NCI-H510A treated with DMSO at 0.1 percent for 48 hours (cell line): ENCODE data around the gene PDZD2.

Experiments
- DNase-seq: peaks from one replicate; lab custom pipeline; 2025; lab: John Stamatoyannopoulos, UW

The PDZD2 gene

DNA sequence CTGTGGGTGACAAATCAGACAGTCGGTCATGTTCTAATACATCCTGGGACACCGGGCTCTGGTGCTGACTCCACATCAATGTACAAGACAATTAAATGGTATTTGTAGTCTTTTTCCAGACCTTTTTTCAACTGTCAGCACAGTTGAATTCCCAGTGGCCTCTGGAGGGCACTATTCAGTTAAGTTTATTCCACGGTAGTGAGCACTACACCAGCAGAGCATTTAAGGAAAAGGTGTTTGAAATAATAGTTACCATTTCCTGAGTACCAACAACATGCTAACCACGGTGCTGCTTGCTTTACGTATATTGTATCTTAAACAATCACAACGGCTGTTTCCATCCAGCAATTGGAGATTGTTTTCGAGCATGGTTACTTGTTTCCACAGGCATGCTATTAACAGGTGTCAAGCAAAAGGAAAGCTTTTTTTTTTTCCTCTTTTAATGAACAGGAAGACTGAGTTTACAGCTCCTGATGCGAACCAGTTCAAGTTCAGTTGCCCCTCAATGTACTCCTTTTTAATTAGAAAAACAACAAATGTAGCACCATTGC is 186.7 kb downstream of the PDZD2 start:
- DNase-seq = peak; percentile 23

DNA sequence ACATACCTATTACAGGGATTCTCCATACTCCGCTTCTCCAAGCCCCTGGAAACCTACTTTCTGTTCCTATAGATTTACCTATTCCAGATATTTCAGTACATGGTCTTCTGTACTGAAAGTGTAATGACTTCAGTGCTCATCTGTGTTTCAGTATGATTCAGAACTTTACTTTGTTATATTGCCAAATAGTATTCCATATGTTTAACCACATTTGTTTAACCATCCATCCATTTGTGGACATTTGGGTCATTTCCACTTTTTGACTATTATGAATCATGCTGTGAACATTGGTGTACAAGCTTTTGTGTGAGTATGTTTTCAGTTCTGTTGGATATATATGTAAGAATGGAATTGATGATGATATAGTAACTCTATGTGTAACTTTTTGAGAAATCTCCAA is 188.9 kb downstream of the PDZD2 start:
- DNase-seq = no peak

DNA sequence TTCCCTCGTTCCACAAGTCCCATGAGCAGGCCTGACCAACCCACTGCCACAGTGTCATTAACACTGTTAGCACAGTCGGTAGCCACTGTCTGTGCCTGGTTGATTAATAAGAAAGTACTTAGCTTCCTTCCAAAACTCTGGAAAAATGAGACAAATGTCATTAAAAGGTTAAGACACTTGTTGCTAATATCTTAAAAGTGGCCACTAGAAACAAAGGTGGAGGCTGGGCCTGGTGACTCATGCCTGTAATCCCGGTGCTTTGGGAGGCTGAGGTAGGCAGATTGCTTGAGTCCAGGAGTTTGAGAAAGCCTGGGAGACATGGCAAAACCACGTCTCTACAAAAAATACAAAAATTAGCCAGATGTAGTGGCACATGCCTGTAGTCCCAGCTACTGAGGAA is 194.0 kb downstream of the PDZD2 start:
- DNase-seq = no peak

DNA sequence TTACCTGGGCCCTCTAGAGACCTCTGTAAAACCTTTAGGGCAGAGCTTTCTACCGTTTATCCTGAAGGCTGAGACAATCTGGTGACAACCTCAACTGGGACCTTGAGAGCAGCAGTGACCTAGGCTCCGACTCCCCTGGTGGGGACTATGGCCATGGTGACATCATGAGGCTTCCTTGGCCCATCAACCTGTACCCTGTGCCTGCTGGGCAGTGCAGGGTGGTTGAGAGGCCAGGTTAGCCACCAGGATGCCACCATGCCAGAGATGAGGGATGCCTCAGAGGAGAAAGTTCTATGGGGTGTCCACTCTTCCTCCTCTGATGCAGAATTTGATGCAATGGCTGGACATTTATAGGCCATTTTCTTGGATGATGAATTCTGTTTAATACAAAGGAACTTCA is 194.8 kb downstream of the PDZD2 start:
- DNase-seq = no peak

DNA sequence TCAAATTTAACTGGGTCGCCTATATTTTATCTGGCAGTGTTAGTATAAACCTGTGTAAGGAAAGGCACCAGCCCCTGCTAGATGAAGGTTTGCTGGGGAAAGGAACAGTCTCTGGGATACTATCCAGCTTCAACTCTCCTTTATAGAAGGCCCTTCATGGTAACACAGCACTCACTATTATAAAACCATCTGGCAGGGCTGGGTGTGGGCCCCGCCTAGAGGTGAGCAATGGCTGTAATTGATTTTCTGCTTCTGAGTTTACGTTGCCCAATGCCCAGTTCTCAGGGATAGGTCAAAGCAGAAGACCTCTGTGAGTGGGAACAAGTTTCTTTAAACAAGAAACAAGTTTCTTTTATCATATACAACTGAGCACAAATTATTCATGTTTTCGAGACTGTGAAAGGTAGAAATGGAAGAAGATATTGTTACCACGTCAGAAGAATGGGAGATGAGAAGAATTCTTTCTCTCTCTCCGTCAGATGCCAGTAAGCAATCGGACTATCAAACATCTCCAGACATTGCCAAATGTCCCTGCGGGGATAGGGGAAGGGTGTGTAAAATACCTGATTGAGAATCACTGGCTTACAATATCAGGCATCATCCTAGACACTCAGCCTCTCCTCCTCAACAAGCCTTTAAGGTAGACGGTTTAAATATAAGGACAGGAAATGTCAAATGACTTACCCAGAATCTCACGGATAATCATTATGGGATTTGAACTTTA is 205.9 kb downstream of the PDZD2 start:
- DNase-seq = no peak

DNA sequence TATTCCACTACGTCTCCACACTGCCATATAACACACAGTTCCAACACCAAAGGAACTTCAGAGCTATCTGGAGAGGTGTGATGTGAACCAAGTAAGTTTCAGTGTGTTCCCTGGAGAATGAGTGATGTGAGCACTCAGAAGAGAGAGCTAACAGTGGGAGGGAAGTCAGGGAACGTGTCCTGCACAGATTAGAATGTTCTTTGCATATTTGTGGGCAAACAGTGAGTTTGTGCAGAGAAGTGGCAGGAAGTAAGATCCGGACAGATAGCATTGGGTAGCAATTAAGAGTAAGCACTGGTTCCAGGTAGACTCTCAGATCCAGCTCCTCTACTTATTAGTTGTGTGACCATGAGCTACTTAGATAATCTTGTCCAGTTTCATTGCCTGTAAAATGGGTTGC is 206.4 kb downstream of the PDZD2 start:
- DNase-seq = no peak

DNA sequence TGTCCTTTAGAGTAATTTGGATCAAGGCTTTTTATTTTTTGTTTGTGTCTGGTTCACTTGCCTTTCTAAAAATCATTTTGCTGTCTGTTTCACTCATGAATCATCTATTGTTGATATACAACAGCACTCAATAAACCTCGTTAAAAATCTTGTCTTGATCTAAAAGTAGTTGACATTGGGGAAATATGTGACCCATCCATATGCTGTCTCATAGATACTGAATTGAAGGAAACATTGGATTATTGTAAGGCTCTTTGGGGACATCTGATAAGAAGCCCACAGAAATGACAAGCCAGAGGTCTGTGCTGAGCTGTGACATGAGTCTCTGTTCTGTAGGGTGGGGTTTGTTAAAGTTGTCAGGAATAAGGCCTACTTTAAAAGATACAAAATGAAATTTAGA is 208.0 kb downstream of the PDZD2 start:
- DNase-seq = no peak

DNA sequence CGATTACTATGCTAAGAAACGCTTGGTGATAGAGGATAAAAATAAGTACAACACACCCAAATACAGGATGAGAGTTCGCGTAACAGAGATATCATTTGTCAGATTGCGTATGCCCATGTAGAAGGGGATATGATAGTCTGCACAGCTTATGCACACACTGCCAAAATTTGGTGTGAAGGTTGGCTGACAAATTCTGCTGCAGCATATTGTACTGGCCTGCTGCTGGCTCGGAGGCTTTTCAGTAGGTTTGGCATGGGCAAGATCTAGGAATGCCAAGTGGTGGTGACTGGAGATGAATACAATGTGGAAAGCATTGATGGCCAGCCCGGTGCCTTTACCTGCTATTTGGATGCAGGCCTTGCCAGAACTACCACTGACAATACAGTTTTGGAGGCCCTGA is 208.4 kb downstream of the PDZD2 start:
- DNase-seq = no peak

DNA sequence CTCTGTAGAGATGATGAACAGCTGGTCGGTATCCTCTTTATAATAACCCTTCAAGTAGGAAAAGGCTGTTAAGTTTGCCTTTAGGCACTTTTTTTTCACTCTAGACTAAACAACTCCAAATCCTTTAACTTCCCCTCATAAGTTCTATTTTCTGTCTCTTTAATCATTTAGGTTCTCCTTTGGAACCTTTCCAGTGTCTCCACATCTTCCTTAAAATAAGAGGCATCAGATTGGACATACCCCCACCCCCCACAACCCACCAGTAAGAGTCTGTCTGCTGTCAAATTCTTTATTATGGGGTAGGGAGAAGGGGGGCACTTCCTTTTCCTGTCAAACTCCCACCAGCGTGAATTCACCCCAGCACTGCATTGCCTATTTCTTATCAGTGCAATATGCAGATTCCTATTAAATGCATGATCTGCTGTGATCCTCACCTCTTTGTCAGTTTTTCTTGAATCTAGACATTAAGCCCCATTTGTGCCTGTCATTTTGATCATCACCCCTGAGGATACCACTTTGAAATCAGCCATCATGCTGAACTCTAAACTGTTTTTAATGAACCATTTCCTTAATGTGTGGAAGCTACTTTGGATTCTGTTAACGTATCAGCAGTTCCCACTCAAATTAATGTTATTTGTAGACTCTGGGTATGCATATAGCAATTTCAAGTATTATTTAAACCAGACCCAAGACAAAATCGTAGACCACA is 212.2 kb downstream of the PDZD2 start:
- DNase-seq = no peak

DNA sequence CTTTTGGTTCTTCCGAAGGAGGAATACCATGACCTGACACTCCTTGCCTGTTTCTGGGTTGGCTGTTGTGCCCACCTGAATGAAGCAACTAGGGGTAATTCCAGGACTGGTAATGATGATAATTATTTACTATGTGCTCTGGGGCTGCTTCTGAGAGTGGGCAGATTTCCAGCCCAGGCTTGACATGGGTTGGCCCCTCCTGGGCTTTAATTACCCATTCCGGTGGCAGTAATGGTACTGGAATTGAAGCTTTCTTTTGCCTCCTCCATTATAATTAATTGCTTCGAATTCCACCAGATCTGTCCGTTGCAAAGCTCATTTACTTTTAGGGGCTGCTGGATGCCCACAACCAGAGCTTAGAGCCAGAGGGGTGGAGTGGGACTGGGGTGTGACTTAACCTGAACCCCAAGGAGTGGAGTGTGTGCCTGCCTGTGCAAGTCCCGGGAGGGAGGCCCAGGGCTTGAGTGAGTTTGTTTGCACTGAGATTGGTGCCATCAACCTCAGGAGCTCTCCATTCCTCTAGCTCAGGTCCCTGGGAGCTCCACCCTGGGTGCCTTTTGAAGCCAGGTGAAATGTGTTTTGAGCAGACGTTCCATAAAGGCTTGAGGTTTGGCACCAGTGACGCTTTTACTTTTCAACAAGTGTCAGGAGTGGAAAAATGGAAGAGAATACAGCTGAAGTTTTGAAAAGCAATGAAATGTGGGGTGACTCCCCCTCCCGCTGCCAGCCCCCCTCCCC is 214.6 kb downstream of the PDZD2 start:
- no peak for DNase-seq

DNA sequence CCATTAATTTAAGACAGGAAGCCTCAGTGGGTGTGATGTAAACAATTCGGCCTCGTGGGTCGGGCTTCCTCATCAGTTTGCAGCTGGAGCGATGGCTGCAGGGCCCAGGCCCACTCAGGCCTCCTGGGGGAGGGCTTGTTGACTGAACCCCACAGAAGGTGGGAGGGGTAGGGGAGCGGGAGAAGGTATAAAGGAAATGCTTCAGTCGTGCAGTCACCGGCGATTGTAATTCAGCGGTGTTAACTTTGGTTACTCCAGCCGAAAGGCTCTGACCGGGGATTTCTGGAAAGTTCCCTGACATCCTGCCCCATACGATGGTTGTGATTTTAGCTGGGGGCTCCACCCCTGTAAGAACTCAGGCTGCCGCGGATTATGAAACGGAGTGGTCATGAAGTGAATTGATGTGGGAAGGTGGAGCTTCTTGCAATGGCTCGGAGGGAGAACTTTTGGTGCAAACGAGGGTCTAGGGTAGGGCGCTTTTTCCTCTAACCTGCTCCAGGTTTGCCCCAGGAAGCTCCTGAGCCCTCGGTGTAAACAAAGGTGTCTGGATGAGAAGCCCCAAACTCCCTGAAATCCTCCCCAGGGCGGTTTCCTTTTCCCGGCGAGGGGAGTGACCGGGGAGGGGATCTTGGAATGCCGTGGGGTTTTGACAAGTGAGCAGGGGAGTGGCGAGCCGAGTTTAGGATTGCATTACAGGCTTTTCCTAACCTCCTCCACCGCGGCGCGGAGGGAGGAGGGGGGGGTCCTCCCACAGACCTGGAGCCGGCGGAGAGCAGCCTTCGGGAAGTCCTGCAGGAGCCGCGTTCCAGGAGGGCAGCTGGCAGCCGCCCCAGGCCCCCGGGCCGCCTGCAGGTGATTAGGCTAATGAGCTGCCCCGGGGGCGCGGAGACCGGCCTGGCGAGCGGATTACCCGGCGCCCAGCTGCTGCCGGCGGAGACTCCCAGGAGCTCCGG is 215.5 kb downstream of the PDZD2 start:
- no peak for DNase-seq

DNA sequence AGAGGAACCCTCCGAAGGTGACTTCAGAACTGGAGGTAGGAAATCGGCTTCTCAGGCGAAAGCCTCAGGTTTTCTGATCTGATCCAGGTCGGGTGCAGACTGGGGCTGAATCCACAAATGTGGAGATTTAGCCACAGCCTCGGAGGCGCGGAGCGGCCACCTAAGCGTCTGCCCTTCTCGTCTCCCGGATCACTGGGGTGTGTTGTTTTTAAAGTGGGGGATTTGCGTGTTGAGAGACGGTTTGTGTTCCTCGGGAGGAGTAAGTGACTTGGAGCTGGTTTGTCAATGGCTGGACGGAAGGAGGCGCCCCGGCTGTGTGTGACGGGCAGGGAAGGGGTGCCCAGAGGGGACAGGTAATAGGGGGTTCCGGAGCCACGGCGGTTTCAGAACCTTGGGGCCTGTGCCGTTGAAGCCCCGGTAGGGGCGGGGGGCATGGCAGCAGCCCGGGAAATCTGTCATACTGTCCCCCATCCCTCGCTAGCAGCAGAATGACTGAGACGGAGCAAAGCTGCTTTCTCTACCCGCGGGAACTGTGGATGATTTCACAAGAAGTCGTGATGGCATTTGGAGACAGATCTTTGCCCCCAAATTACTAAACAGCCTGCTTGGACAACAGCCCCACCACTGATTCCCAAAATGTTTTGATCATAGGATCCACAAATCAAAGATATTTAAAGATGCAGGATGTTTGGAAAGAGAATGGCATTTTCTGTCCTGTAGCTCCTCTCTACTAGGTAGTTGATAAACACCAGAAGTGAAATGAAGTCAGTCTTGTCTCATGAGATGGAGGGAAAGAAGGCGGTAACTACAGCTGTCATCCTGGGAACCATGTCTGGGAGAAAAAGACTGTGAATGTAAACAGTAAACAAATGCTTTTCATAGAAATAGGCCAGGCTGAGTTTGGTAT is 216.5 kb downstream of the PDZD2 start:
- DNase-seq = no peak

DNA sequence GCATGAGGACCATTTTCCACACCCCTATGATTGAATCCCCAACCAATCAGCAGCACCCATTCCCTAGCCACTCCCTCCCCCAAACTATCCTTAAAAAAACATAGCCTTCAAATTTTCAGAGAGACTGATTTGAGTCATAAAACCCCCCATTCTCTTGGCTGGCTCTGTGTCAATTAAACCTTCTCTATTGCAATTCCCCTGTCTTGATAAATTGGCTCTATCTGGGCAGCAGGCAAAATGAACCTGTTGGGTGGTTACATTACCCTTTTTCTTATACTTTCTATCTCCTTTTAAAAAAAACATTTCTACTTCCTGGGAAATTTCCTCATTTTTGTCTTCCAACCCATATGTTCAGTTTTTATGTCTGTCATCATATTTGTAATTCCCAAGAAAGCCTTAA is 220.2 kb downstream of the PDZD2 start:
- no peak for DNase-seq

DNA sequence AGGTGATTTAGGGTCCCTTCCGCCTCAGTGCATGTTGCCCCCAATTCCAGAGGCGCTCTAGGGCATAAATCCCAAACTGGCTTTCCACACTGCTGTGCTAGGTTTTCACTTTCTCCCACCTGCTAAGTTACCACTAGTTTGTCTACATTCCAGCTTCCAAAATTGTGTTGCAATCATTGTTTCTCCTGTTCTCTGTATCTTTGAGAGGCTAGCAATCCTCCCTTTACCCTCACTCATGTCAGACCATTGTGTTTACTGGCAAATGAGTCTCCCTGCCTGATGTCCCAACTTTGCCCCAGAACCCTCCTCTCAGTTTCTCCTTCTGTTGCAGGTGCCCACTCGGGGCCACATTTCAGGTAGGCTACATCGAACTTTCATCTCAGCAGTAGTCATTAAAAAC is 221.3 kb downstream of the PDZD2 start:
- no peak for DNase-seq

DNA sequence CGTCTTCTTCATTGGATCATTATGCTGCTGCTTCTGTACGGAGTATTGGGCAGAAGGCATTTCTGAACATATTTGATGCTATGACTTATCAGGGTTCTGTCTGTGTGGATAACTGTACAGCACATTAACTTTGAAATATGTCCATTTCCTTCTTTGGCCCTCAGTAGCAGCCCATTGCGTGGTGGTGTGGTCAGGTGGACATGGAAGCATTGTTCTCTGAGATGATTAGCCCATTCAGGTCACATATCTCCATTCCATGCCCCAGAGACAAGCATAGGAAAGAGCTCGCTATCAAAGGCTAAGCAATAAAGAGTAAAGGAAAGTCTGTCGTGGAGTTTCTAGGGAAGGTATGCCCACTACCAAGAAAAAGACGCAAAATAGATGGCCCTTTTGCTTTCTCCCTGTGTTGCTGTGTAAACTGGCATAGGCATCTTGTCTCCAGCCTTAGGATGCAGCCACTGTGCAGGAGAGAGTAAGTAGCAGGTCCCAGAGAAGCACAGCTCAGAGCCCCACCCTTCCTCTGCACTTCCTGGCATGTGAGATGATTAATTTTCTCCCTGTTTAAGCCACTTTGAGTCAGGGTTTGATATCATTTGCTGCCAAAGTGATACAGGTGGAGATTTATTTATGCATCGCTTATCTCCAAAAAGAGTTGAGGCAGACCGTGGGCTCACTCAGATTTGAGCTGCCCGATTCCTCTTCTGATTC is 221.9 kb downstream of the PDZD2 start:
- DNase-seq = no peak

DNA sequence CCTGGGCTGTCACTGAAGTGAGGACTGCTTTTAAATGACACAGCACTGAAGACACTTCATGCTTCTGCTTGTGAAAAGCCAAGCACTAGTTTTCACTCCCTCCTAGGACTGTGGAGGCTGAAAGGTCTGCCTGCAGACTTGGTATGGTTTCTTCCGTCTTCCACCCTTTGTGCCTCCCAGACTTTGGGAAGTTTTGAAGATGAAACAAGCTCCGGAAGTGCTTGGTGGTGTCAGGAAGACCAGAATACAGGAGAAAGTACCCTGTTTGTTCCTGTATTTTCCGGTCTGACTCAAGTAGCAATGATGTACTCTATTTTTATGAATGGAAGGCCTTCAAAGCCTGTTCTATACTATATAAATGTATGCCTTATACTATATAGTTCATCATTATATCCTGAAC is 222.7 kb downstream of the PDZD2 start:
- no peak for DNase-seq

DNA sequence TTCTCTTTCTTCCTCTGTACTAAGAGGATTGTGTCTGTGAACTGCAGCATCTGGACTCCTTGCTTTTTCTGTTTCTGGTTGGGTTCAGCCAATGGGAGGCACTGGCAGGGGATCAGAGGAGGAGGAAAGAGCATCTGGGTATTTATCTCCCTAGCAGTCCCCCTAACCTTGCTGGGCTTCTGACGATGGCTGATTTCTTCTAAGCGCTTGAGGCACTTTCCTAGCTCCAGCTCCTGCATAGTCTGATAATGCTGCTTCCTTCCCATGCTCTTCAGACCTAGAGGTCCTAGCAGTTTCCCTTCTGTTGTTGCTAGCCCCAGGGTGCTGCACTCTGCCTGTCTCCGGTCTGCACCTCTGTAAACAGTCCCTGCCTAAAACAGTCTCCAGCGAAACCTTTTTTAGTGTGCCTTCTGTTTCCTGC is 225.1 kb downstream of the PDZD2 start:
- no peak for DNase-seq

DNA sequence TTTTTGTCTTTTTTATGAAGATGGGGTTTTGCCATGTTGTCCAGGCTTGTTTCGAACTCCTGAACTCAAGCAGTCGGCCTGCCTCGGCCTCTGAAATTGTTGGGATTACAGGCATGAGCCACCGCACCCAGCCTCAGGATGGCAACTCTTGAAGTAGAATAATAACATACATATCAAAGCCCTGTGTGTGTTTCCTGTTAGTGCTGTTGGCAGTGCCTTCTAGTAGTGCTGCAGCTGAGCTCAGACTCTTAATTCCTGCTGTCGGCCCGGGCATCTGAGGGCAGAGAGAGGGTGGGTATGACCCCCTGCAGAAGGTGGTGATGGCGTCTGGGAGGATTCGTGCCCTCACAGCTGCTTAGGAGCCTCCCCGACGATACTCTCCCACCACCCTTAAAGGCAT is 227.2 kb downstream of the PDZD2 start:
- no peak for DNase-seq

DNA sequence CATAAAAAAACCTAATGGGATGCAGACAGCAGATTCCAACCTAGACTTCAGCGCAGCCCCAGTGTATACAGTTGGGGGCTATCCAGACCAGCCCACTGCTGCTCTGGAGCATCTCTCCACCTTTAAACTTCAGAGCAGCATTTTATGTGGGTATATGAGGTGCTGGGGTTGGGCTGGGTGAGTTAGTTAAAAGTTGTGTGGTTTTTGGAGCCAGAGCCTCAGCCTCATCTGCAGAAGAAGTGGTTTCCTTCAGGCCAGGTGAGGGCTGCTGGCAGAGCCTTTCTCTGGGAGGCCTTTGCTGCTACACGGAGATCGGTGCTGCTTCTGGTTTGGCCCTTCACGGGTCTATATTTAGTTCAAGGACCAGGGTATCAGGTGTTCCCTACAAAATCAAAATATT is 228.3 kb downstream of the PDZD2 start:
- no peak for DNase-seq

DNA sequence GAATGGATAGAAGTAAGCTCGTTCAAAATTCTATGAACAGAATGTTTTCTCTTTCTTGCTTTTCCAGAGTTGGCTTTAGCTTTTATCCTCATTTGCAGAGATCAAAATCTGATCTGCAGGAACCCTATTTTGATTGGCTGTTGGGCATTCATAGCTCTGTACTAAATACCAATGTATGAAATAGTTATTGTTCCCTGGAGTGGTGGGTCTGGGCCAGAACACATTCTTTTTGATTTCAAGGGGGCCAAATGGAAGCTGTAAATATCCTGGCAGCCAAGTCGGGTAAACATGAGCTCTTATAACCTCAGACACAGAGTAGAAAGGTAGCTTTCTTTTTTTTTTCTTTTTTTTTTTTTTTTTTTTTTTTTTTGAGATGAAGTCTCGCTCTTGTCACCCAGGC is 241.5 kb downstream of the PDZD2 start:
- DNase-seq = no peak
